IMR-90 (cell line): Measurements from ENCODE around the gene HAUS7. TPM values are rescaled to one million over a fixed set of nuclear protein-coding genes. Genes with fewer than 3 reads are reported as not detected.

Source experiments
- ATAC-seq: fragments of 200-7000 bp; cut with Tn5 transposase; 2 replicates; pipeline ENCODE4 v1.9.1; 2020; ENCODE audit warnings: low read depth, mild to moderate bottlenecking, moderate library complexity
- BruUV-seq: library from RNA; stranded (reverse); fragments of 400-500 nt; replicated peaks from 2 replicates; lab custom pipeline; 2021; lab: Mats Ljungman, UMichigan
- CTCF ChIA-PET: fragments of 300-600 bp; formaldehyde crosslinking; extraction: SDS; loops from one replicate; lab custom pipeline; 2021; ENCODE audit warnings: antibody characterized with exemption; lab: Yijun Ruan, JAX
- POLR2A ChIA-PET: fragments of 300-600 bp; sonication (Branson Sonifier 250); formaldehyde crosslinking; loops from one replicate; lab custom pipeline; 2022; ENCODE audit warnings: antibody characterized with exemption; ENCODE audit not compliant: unreplicated experiment; lab: Charles Lee
- DNase-seq: peaks from one replicate; pipeline ENCODE4 v3.0.0; 2013
- H2AFZ ChIP-seq: replicated peaks from 2 replicates; pipeline ENCODE3; 2013; ENCODE audit warnings: low read length, mild to moderate bottlenecking; ENCODE audit not compliant: poor library complexity
- H2AK5ac ChIP-seq: 2 replicates; pipeline ENCODE4 v1.6.1; 2013; ENCODE audit warnings: low read depth, low read length, inconsistent platforms
- H2AK9ac ChIP-seq: replicated peaks from 2 replicates; pipeline ENCODE3; 2013; ENCODE audit warnings: mild to moderate bottlenecking, low read depth, low read length, moderate library complexity; ENCODE audit not compliant: poor library complexity
- H2BK120ac ChIP-seq: 2 replicates; pipeline ENCODE4 v1.6.1; 2013; ENCODE audit warnings: low read depth, low read length, inconsistent platforms
- H2BK15ac ChIP-seq: 3 replicates; pipeline ENCODE4 v1.6.1; 2013; ENCODE audit warnings: low read depth, low read length, inconsistent platforms
- H2BK20ac ChIP-seq: 2 replicates; pipeline ENCODE4 v1.6.1; 2013; ENCODE audit warnings: low read depth, mild to moderate bottlenecking, inconsistent platforms, low read length, moderate library complexity
- H2BK5ac ChIP-seq: 2 replicates; pipeline ENCODE4 v1.6.1; 2013; ENCODE audit warnings: mild to moderate bottlenecking, low read depth, low read length, inconsistent platforms; ENCODE audit not compliant: poor library complexity, severe bottlenecking
- H3K14ac ChIP-seq: replicated peaks from 2 replicates; pipeline ENCODE4 v1.6.1; 2013; ENCODE audit warnings: low read depth, low read length, inconsistent platforms
- H3K18ac ChIP-seq: 2 replicates; pipeline ENCODE4 v1.6.1; 2013; ENCODE audit warnings: low read depth, low read length, control low read depth
- H3K23ac ChIP-seq: 2 replicates; pipeline ENCODE4 v1.6.1; 2013; ENCODE audit warnings: low read depth, low read length, inconsistent platforms
- H3K27ac ChIP-seq: 2 replicates; pipeline ENCODE4 v1.5.1; 2013; ENCODE audit warnings: mild to moderate bottlenecking, control low read depth, low read length; ENCODE audit not compliant: insufficient read depth
- H3K27me3 ChIP-seq: 2 replicates; pipeline ENCODE4 v1.6.1; 2013; ENCODE audit warnings: low read length; ENCODE audit not compliant: control insufficient read depth, insufficient read depth
- H3K36me3 ChIP-seq: 2 replicates; pipeline ENCODE4 v1.6.1; 2013; ENCODE audit warnings: low read length, mixed read lengths; ENCODE audit not compliant: control insufficient read depth, insufficient read depth
- H3K4ac ChIP-seq: 2 replicates; pipeline ENCODE4 v1.6.1; 2013; ENCODE audit warnings: low read depth, low read length, inconsistent platforms
- H3K4me1 ChIP-seq: 2 replicates; pipeline ENCODE4 v1.6.1; 2013; ENCODE audit warnings: low read length, mixed read lengths; ENCODE audit not compliant: control insufficient read depth, insufficient read depth
- H3K4me2 ChIP-seq: 2 replicates; pipeline ENCODE4 v1.6.1; 2013; ENCODE audit warnings: low read depth, mild to moderate bottlenecking, control low read depth, low read length, moderate library complexity
- H3K4me3 ChIP-seq: 2 replicates; pipeline ENCODE4 v1.5.1; 2013; ENCODE audit warnings: low read depth, mild to moderate bottlenecking, control low read depth, low read length, moderate library complexity; ENCODE audit not compliant: insufficient read depth
- H3K56ac ChIP-seq: 2 replicates; pipeline ENCODE4 v1.6.1; 2013; ENCODE audit warnings: low read length, inconsistent platforms; ENCODE audit not compliant: insufficient read depth; ENCODE audit errors: extremely low read depth
- H3K79me1 ChIP-seq, 2 experiments: 2 replicates each; pipeline ENCODE4 v1.6.1; 2013; ENCODE audit warnings: low read length in 2 of 2, inconsistent platforms in 1 of 2, low read depth in 1 of 2
- H3K9ac ChIP-seq: 2 replicates; pipeline ENCODE4 v1.6.1; 2013; ENCODE audit warnings: low read depth, low read length, control low read depth
- H3K9me1 ChIP-seq: 2 replicates; pipeline ENCODE4 v1.6.1; 2013; ENCODE audit warnings: low read length, inconsistent platforms; ENCODE audit not compliant: insufficient read depth
- H3K9me3 ChIP-seq: 2 replicates; pipeline ENCODE4 v1.6.1; 2013; ENCODE audit warnings: low read length; ENCODE audit not compliant: control insufficient read depth, insufficient read depth
- H4K20me1 ChIP-seq: 2 replicates; pipeline ENCODE4 v1.6.1; 2013; ENCODE audit warnings: low read length, inconsistent platforms; ENCODE audit not compliant: insufficient read depth
- H4K5ac ChIP-seq: 2 replicates; pipeline ENCODE4 v1.6.1; 2013; ENCODE audit warnings: mild to moderate bottlenecking, low read depth, low read length, control low read depth
- H4K8ac ChIP-seq, 2 experiments: 2 replicates each; pipeline ENCODE4 v1.6.1; 2013; ENCODE audit warnings: low read depth in 2 of 2, low read length in 2 of 2, control low read depth in 1 of 2, inconsistent platforms in 1 of 2
- H4K91ac ChIP-seq: 2 replicates; pipeline ENCODE4 v1.6.1; 2013; ENCODE audit warnings: low read depth, low read length, inconsistent platforms; ENCODE audit not compliant: insufficient read depth
- CEBPB ChIP-seq: IDR thresholded peaks from 2 replicates; pipeline ENCODE4 v1.6.1; 2012; ENCODE audit warnings: low read depth, low read length, improper control_type of control experiment
- CTCF ChIP-seq: conservative IDR thresholded peaks from 2 replicates; pipeline ENCODE4 v1.5.1; 2012; ENCODE audit warnings: mild to moderate bottlenecking, low read depth, low read length, improper control_type of control experiment
- FOS ChIP-seq: fragments of 150-350 bp; IDR thresholded peaks from 2 replicates; pipeline ENCODE4 v1.6.1; 2016; ENCODE audit warnings: low read depth, low read length
- MAZ ChIP-seq: IDR thresholded peaks from 2 replicates; pipeline ENCODE4 v1.6.1; 2012; ENCODE audit warnings: low read depth, mild to moderate bottlenecking, low read length, improper control_type of control experiment, moderate library complexity, borderline replicate concordance
- MXI1 ChIP-seq: IDR thresholded peaks from 2 replicates; pipeline ENCODE4 v1.6.1; 2012; ENCODE audit warnings: low read depth, mild to moderate bottlenecking, low read length, moderate library complexity, borderline replicate concordance
- RCOR1 ChIP-seq: IDR thresholded peaks from 2 replicates; pipeline ENCODE4 v1.6.1; 2012; ENCODE audit warnings: mild to moderate bottlenecking, low read length, improper control_type of control experiment; ENCODE audit not compliant: insufficient replicate concordance
- SMC3 ChIP-seq: fragments of 150-350 bp; IDR thresholded peaks from 2 replicates; pipeline ENCODE4 v1.6.1; 2016; ENCODE audit warnings: low read depth, mild to moderate bottlenecking, antibody characterized with exemption, low read length, moderate library complexity
- WGBS, 2 experiments: methylation state at CpG; one replicate each; pipeline versions ENCODE4 v1.1.5 to v1.1.7; 2013; ENCODE audit warnings: missing lambda C conversion rate in 2 of 2; ENCODE audit not compliant: insufficient read length in 1 of 2; ENCODE audit errors: extremely low coverage in 2 of 2; 5-methylcytosine and 5-hydroxymethylcytosine counted together
- dilution Hi-C: fragments of 300-500 bp; cut with HindIII; formaldehyde crosslinking; loops from one replicate; pipeline ENCODE4 v1.14.3; 2018; ENCODE audit warnings: low sequenced_read_pairs; ENCODE audit not compliant: unreplicated experiment
- in situ Hi-C: fragments of 300-500 bp; cut with MboI; formaldehyde crosslinking; loops from 3 replicates; pipeline ENCODE4 v1.14.3; 2019; ENCODE audit warnings: low sequenced_read_pairs, inconsistent platforms, mixed read lengths
- intact Hi-C: fragments of 100-400 bp; cut with micrococcal nuclease; formaldehyde crosslinking; loops from 2 replicates; pipeline ENCODE4 v1.10.0; 2022
- polyA plus RNA-seq, 3 experiments: library from polyadenylated mRNA; depleted of rRNA; stranded (reverse); fragments of >200 nt; gene quantifications; 2 replicates each; pipeline ENCODE4 v1.2.3, GENCODE V29; 2012; ENCODE audit warnings: low replicate concordance in 1 of 3
- total RNA-seq: library from RNA; depleted of rRNA; stranded (reverse); fragments of >200 nt; gene quantifications from 2 replicates; pipeline ENCODE4 v1.2.3, GENCODE V29; 2012

Gene HAUS7
- total and polyA plus RNA-seq, 2 of the 4 experiments (the other 2 are of a cell fraction): 10.8 to 25.9 TPM

GRCh38 chrX:153488231-153488914 lies 18.0 kb upstream of the HAUS7 start:
- peaks cover 0 to 3% of the 10 kb centered on the region in 2 experiments; a peak in 1 of 4 replicates for H3K79me1 ChIP-seq
- peak overlapping the region; percentile 26; the same call in 1 of the 2 replicates for H3K4me2 ChIP-seq
- dilution Hi-C loops (no loop called here), intact Hi-C loops (no loop called here), in situ Hi-C loops (no loop called here)
- TF ChIP-seq MAZ (peak; percentile 39; the same call in 1 of the 2 replicates), MXI1 (no peak), SMC3 (no peak), CTCF (no peak), CEBPB (no peak), FOS (no peak), RCOR1 (peak; percentile 26)
- H2BK120ac ChIP-seq: peak overlapping the region; percentile 97
- H3K4me3 ChIP-seq: no peak overlapping the region
- peak overlapping the region; percentile 90 for H2AFZ ChIP-seq
- H3K23ac ChIP-seq: peak overlapping the region; percentile 73; the same call in 1 of the 2 replicates
- H2AK5ac ChIP-seq: peak overlapping the region; percentile 98
- H3K4me1 ChIP-seq: peaks cover 26% of the 10 kb centered on the region
- peak overlapping the region; percentile 92 for H4K5ac ChIP-seq
- peak overlapping the region; percentile 92 for H3K14ac ChIP-seq
- peak overlapping the region; percentile 94 for H4K91ac ChIP-seq
- POLR2A ChIA-PET: no interaction called here
- peak overlapping the region; percentile 98 for H3K4ac ChIP-seq
- no CpG with 5 or more reads among the region's 27 CpGs for WGBS, 2 experiments
- CTCF ChIA-PET: interaction anchor here (0.6 to 0.7 kb wide), 2 partner anchors 18 to 110 kb away, joined by 3 to 9 read pairs; partner anchors contain the start of gene HAUS7
- H3K27ac ChIP-seq: peak overlapping the region; percentile 87
- H3K56ac ChIP-seq: no peak overlapping the region
- H3K9me1 ChIP-seq: peaks cover 9% of the 10 kb centered on the region
- DNase-seq (peak; percentile 67), ATAC-seq (peak; percentile 70)
- H3K36me3 ChIP-seq: no peaks in the 10 kb centered on the region
- no peaks in the 10 kb centered on the region for H4K20me1 ChIP-seq
- no TSS peak for BruUV-seq
- no peaks in the 10 kb centered on the region for H3K27me3 ChIP-seq
- no peaks in the 10 kb centered on the region; the same call in 1 of the 2 replicates for H3K9me3 ChIP-seq
- peak overlapping the region; percentile 59 for H3K9ac ChIP-seq
- H2BK20ac ChIP-seq: peak overlapping the region; percentile 93; the same call in 1 of the 2 replicates
- H2BK5ac ChIP-seq: peak overlapping the region; percentile 76
- H3K18ac ChIP-seq: peak overlapping the region; percentile 79
- peak overlapping the region; percentile 96 to 98 for H4K8ac ChIP-seq
- peak overlapping the region; percentile 97; the same call in 2 of the 3 replicates for H2BK15ac ChIP-seq
- peak overlapping the region; percentile 91 for H2AK9ac ChIP-seq
